Stimulated activated effector memory CD8-positive, alpha-beta T cell treated with anti-CD3 and anti-CD28 coated beads, Interleukin-12 subunit alpha, Interleukin-12 subunit beta, amount 100 ng/mL, for 72 hours (primary cell): Measurements from ENCODE around the gene GPR17.

Experiments
- ATAC-seq: fragments of 150-1000 bp; cut with Tn5 transposase; 2 replicates; pipeline ENCODE4 v1.10.0; 2021
- DNase-seq, 2 donors: peaks; one replicate each; pipeline ENCODE4 v3.0.0; 2021 to 2022; ENCODE audit warnings: low spot score in 2 of 2
- H3K27ac Mint-ChIP-seq: one replicate; pipeline ENCODE4 v1.8.0; 2022; ENCODE audit warnings: mild to moderate bottlenecking, mixed read lengths
- H3K36me3 Mint-ChIP-seq: one replicate; pipeline ENCODE4 v1.8.0; 2022; ENCODE audit warnings: mild to moderate bottlenecking, mixed read lengths
- H3K4me1 Mint-ChIP-seq: one replicate; pipeline ENCODE4 v1.8.0; 2022; ENCODE audit warnings: mixed read lengths
- H3K4me3 Mint-ChIP-seq: one replicate; pipeline ENCODE4 v1.8.0; 2022; ENCODE audit warnings: mild to moderate bottlenecking, mixed read lengths
- H3K9me3 Mint-ChIP-seq: one replicate; pipeline ENCODE4 v1.8.0; 2022; ENCODE audit warnings: mixed read lengths

The GPR17 gene

DNA sequence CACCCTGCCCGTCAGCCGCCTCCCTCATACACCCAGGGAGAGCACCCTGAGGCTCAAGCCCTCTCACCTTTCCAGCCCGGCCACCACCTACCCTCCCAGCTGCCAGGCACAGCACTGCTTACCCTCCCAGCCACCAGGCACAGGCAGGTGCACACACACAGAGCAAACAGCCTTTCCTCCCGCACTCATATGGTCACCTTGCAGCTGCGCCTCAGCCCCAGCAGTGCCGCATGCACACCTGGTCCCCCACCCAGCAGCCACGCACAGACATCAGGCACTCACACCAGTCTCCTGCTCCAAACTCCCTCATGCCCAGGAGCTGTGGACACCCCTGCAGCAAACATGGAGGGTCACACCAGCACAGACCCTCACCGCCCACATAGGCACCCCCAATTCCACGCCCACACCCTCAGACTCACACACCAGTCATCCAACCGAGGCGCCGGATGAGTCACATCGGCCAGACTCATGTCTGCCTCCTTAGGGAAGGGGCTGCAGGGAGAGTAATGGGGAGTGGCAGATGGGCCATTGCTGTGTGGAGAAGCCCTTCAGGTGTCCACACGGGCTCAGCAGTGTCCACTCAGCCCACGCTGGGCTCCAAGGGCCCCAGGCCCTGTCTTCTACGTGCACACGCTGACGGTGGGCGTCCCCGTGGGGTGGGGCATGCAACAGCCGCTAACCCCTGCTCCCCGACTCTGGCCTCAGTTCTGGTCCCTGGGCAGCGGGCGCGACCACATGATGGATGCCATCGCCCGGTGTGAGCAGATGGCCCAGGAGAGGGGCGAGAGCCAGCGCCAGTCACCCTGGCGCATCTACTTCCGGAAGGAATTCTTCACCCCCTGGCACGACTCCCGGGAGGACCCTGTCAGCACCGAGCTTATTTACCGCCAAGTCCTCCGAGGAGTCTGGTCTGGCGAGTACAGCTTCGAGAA is 22.3 kb upstream of the GPR17 start:
- DNase-seq (no peak), ATAC-seq (no peak)
- H3K4me3 Mint-ChIP-seq, result no peak overlapping the region
- no peaks in the 10 kb centered on the region for H3K4me1 Mint-ChIP-seq
- H3K27ac Mint-ChIP-seq, result no peak overlapping the region
- no peaks in the 10 kb centered on the region for H3K9me3 Mint-ChIP-seq
- H3K36me3 Mint-ChIP-seq, result no peaks in the 10 kb centered on the region

DNA sequence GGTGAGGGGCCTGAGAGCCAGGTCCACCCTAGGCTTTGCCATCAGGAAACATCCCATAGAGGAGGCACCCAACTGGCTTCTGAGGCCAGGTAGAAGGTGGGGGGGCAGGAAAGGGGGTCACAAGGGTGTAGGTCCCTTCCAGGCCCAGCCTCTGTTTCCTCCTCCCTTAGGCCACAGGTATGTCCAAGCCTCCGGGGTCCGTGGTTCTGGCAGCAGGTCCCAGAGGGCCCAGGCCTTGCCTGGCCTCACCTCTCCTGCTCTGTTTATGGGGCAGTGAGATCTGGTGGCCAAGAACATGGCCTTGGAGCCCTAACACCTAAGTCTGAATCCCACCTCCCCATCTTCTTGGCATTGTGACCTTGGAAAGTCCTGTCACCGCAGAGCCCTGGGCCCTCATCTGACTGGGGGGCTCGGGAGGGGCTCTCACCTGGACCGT is 21.6 kb upstream of the GPR17 start:
- Mint-ChIP-seq H3K27ac (no peak overlapping the region), H3K4me1 (no peaks in the 10 kb centered on the region), H3K4me3 (no peak overlapping the region), H3K9me3 (no peaks in the 10 kb centered on the region), H3K36me3 (no peaks in the 10 kb centered on the region)
- ATAC-seq (no peak), DNase-seq (no peak)

DNA sequence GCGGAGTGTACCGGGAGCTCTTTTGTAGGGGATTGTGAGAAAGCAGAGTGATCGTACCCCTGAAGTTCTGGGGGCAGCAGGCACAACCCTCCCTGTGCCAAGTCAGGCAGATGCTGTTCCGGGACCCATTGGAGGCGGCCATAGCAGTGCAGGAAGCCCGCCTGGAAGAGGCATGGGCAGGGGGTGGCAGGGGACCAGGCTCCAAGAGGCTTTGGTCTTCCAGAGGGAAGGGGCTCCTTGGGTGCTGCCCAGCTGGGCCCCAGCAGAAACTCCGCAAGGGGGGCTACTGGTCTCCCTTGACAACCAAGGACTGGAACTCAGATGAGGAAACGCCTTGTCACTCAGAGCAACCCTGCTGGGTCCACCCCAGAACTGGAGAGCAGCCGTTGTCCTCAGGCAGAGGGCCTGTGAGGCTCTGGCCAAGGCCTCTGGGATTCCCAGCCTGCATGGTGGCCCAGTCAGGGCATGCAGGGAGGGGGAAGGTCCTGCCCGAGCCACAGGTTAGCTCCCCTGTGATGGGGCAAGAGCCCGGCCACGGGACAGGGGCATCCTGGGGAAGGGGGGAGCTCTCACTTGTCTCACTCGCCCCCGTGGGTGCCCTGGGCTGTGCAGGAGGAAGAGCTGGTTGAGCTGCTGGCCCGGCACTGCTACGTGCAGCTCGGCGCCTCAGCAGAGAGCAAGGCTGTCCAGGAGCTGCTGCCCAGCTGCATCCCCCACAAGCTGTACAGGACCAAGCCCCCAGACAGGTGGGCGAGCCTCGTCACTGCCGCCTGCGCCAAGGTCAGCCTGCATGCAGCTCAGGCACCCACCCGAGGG is 21.0 kb upstream of the GPR17 start:
- H3K36me3 Mint-ChIP-seq, result no peaks in the 10 kb centered on the region
- DNase-seq, result no peak
- no peak overlapping the region for H3K4me3 Mint-ChIP-seq
- no peaks in the 10 kb centered on the region for H3K4me1 Mint-ChIP-seq
- ATAC-seq, result no peak
- no peaks in the 10 kb centered on the region for H3K9me3 Mint-ChIP-seq
- H3K27ac Mint-ChIP-seq, result no peak overlapping the region

- H3K9me3 Mint-ChIP-seq, result no peaks in the 10 kb centered on the region
- no peak for ATAC-seq
- no peaks in the 10 kb centered on the region for H3K36me3 Mint-ChIP-seq
- no peaks in the 10 kb centered on the region for H3K4me1 Mint-ChIP-seq
- H3K27ac Mint-ChIP-seq, result no peak overlapping the region
- DNase-seq, result no peak
- no peak overlapping the region for H3K4me3 Mint-ChIP-seq
Observed at GRCh38 chr2:127625572-127625951, 20.4 kb upstream of the GPR17 start.

DNA sequence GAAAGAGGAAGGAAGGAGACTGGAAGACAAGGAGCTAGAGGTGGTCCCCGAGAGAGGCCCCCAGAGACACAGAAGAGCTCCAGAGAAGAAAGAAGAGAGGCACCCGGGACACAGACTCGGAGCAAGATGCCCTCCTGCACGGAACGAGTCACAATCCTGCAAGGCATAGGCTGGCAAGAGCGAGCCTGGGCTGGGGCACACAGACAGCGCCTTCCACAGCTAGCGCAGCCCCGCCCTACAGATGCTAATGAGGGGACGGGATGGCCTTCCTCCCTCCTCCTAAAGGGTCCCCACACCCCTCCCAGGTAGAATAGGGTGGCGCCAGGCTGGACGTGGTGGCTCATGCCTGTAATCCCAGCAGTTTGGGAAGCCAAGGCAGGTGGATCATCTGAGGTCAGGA is 19.8 kb upstream of the GPR17 start:
- no peak overlapping the region for H3K4me3 Mint-ChIP-seq
- no peaks in the 10 kb centered on the region for H3K4me1 Mint-ChIP-seq
- ATAC-seq (no peak), DNase-seq (no peak)
- no peak overlapping the region for H3K27ac Mint-ChIP-seq
- H3K9me3 Mint-ChIP-seq, result no peaks in the 10 kb centered on the region
- H3K36me3 Mint-ChIP-seq, result no peaks in the 10 kb centered on the region

DNA sequence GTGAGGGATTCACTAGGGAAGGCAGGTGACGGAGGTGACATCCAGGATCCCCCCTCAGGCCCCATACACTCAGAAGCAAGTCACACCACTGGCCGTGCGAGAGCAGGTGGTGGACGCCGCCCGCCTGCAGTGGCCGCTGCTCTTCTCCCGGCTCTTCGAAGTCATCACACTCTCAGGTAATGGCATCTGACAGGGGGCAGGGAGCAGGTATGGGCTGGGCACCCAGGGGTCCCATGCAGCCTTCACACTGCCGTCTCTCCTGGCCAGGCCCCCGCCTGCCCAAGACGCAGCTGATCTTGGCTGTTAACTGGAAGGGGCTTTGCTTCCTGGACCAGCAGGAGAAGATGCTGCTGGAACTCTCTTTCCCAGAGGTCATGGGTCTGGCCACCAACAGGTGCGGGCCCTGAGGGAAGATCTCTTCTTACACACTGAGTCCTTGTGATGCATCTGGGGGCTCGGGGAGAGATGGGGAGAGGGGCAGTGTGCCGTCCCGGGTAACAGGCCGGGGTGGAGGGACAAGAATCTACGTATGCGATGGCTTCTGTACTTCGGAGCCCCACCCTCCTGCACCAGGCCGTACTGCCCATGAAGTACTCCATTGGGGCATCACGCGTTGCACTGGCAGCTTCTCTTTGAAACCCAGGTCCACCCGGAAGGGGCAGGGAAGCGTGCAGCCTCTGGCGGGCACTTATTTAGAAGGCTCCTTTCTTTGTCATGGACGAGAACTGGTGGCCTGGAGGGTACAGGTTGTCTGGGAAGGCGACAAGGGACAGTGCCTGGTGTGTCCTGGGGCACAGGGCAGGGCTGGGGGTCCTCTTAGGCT is 18.8 kb upstream of the GPR17 start:
- Mint-ChIP-seq H3K4me1 (no peaks in the 10 kb centered on the region), H3K36me3 (no peaks in the 10 kb centered on the region), H3K9me3 (no peaks in the 10 kb centered on the region), H3K4me3 (no peak overlapping the region), H3K27ac (no peak overlapping the region)
- no peak for ATAC-seq
- DNase-seq, result no peak

- no peak overlapping the region for H3K27ac Mint-ChIP-seq
- no peaks in the 10 kb centered on the region for H3K9me3 Mint-ChIP-seq
- DNase-seq, result no peak
- H3K4me3 Mint-ChIP-seq, result no peak overlapping the region
- H3K36me3 Mint-ChIP-seq, result no peaks in the 10 kb centered on the region
- ATAC-seq, result no peak
- no peaks in the 10 kb centered on the region for H3K4me1 Mint-ChIP-seq
Observed at GRCh38 chr2:127627740-127628571, 18.0 kb upstream of the GPR17 start.

DNA sequence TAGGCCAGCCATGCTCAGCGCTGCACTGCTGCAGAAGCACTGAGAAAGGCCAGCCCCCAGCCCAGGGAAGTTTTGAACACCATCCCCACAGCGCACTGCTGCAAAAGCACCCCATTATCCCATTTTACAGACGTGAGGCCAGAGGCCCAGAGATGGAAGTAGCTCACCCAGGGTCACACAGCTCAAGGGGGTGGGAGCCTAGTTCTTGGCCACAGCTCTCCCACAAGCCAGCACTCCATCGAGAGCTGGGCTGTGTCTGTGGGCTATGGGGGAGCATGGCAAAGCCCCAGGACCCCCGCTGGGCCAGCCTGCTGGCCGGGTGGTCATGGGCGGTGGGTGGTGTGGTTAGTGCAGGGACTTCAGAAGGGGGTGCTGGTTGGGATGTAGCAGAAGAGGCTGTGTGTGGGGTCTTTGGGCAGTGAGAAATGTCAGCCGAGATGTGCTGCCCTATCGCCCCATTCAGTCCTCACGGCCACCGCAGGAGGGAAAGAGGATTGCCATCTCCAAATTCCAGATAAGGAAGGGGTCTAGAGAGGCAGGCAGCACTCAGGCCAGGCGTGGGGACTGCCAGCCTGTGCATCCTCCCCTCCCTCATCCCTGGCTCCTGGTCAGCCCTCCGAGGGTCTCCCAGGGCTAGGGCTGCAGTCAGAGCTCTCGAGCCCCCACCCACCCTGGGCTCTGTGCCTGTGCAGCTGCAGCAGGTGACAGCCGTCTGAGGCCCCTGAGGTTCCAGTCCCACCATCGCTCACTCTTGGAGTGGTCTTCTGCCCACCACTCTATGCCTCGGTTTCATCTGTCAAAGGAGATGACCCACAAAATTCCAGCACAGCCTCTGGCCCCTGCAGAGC is 17.0 kb upstream of the GPR17 start:
- ATAC-seq (no peak), DNase-seq (no peak)
- Mint-ChIP-seq H3K36me3 (no peaks in the 10 kb centered on the region), H3K9me3 (no peaks in the 10 kb centered on the region), H3K4me3 (no peak overlapping the region), H3K4me1 (no peaks in the 10 kb centered on the region), H3K27ac (no peak overlapping the region)

GRCh38 chr2:127629637-127630036 is 16.3 kb upstream of the GPR17 start:
- DNase-seq (no peak), ATAC-seq (no peak)
- peak overlapping the region; percentile 64 for H3K27ac Mint-ChIP-seq
- H3K4me3 Mint-ChIP-seq, result no peak overlapping the region
- H3K36me3 Mint-ChIP-seq, result no peaks in the 10 kb centered on the region
- no peaks in the 10 kb centered on the region for H3K4me1 Mint-ChIP-seq
- H3K9me3 Mint-ChIP-seq, result no peaks in the 10 kb centered on the region

DNA sequence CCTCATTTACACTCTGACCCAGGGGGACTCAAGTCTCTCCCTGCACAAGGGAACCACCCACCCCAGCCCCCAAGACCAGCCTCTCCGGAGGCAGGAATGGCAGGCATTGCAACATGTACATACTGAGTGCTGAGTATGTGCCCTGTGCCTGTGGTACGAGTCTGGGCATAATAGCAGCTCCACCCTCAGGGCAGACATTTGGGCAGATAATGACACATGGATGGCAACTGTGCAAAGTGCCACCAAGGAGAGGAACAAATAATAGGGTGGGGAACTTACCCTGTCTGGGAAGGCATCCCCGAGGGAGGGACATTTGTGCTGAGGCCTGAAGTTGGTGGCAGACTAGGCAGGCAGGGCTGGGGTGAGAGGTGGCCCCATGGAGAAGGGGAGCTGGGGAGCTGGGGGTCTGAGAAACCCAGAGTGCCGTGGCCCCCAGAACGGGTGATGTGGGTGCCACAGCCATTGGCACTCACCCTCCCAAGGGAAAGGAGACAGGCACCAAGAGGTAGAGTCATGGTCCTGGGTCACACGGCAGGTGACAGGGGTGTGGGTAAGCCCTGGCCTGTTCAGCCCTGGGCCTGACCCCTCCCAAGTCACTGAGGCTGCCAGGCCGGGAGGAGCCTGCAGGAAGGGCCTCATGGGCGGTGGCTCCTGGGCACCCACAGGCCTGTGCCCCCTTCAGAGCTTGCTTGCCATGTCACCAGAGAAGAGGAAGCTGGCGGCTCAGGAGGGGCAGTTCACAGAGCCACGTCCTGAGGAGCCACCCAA is 15.7 kb upstream of the GPR17 start:
- Mint-ChIP-seq H3K4me1 (no peaks in the 10 kb centered on the region), H3K4me3 (no peak overlapping the region), H3K36me3 (no peaks in the 10 kb centered on the region), H3K9me3 (no peaks in the 10 kb centered on the region), H3K27ac (peak overlapping the region; percentile 64)
- ATAC-seq, result no peak
- no peak for DNase-seq

DNA sequence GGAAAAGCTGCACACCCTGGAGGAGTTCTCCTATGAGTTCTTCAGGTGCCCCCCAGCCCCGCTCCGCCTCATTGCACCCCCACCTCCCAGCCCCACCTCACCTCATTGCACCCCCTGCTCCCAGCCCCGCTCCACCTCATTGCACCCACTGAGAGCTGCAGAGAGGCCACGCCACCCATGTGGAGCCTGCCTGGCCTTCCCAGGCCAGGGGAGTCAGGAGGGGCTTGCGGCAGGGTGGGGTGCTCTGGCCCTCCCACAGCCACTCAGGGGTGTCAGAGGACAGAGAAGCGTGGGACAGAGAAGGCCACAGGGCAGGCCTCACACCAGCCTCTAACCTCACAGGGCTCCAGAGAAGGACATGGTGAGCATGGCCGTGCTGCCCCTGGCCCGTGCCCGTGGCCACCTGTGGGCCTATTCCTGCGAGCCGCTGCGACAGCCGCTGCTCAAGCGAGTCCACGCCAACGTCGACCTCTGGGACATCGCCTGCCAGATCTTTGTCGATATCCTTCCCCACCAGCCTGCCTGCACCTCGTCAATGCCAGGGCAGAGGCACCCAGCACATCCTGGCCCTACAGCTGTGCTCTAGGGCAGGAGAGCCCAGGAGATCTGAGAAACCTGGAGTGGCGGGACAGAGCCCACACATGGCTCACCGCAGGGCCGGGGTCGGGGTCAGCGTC is 15.0 kb upstream of the GPR17 start:
- no peaks in the 10 kb centered on the region for H3K4me1 Mint-ChIP-seq

DNA sequence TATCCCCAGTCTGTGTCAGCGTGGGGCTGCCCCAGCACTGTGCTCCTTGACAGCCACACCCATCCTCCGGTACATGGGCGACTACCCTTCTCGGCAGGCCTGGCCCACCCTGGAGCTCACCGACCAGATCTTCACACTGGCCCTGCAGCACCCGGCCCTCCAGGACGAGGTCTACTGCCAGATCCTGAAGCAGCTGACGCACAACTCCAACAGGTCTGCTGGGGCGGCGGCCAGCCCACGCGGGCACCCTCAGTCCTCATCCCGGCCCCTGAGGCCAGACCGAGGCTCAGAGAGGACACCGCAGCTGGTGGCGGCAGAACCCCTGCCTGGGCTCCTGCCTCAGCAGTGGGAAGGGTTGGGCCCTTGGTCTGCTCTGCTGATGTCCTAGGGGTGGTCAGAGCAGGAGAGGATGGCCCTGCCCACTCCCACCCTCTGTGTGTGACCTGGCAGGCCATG is 14.4 kb upstream of the GPR17 start:
- DNase-seq (no peak), ATAC-seq (no peak)
- no peaks in the 10 kb centered on the region for H3K36me3 Mint-ChIP-seq
- H3K4me1 Mint-ChIP-seq, result no peaks in the 10 kb centered on the region
- no peak overlapping the region for H3K27ac Mint-ChIP-seq
- H3K9me3 Mint-ChIP-seq, result no peaks in the 10 kb centered on the region
- H3K4me3 Mint-ChIP-seq, result no peak overlapping the region

More for the DNA sequence above, 15.0 kb upstream of the GPR17 start:
- no peaks in the 10 kb centered on the region for H3K36me3 Mint-ChIP-seq
- H3K9me3 Mint-ChIP-seq, result no peaks in the 10 kb centered on the region
- H3K27ac Mint-ChIP-seq, result no peak overlapping the region
- no peak overlapping the region for H3K4me3 Mint-ChIP-seq
- DNase-seq (no peak), ATAC-seq (no peak)
